H9 (cell line): Measurements from ENCODE around the gene CIB4. TPM values are rescaled to one million over a fixed set of nuclear protein-coding genes. Genes with fewer than 3 reads are reported as not detected.

Experiments
- DNase-seq: peaks from one replicate; pipeline ENCODE4 v3.0.0-alpha.2; 2017
- H2AFZ ChIP-seq: one replicate; pipeline ENCODE4 v1.6.1; 2013; ENCODE audit warnings: mild to moderate bottlenecking, low read length, control low read depth, moderate library complexity
- H2AK5ac ChIP-seq: 2 replicates; pipeline ENCODE4 v1.6.1; 2013; ENCODE audit warnings: low read length, control low read depth, mixed read lengths; ENCODE audit not compliant: insufficient read length
- H2BK120ac ChIP-seq: one replicate; pipeline ENCODE4 v1.6.1; 2013; ENCODE audit warnings: low read depth, mild to moderate bottlenecking, low read length, control low read depth, inconsistent platforms; ENCODE audit not compliant: poor library complexity, severe bottlenecking
- H2BK12ac ChIP-seq: 2 replicates; pipeline ENCODE4 v1.6.1; 2013; ENCODE audit warnings: low read length, control low read depth, mixed read lengths, low read depth; ENCODE audit not compliant: insufficient read length
- H2BK15ac ChIP-seq: 2 replicates; pipeline ENCODE4 v1.6.1; 2013; ENCODE audit warnings: low read depth, low read length, control low read depth
- H2BK20ac ChIP-seq: one replicate; pipeline ENCODE4 v1.6.1; 2013; ENCODE audit warnings: low read depth, mild to moderate bottlenecking, low read length, control low read depth, inconsistent platforms; ENCODE audit not compliant: poor library complexity, severe bottlenecking
- H2BK5ac ChIP-seq: 2 replicates; pipeline ENCODE4 v1.6.1; 2013; ENCODE audit warnings: low read length, control low read depth, mixed read lengths; ENCODE audit not compliant: insufficient read length
- H3K14ac ChIP-seq: 2 replicates; pipeline ENCODE4 v1.6.1; 2013; ENCODE audit warnings: low read length, control low read depth; ENCODE audit not compliant: insufficient read depth
- H3K18ac ChIP-seq: 2 replicates; pipeline ENCODE4 v1.6.1; 2013; ENCODE audit warnings: low read depth, mild to moderate bottlenecking, mixed read lengths, low read length, control low read depth; ENCODE audit not compliant: insufficient read length
- H3K23ac ChIP-seq: 2 replicates; pipeline ENCODE4 v1.6.1; 2013; ENCODE audit warnings: low read length, control low read depth, mixed read lengths, low read depth; ENCODE audit not compliant: insufficient read length
- H3K23me2 ChIP-seq: 2 replicates; pipeline ENCODE4 v1.6.1; 2013; ENCODE audit warnings: low read depth, mild to moderate bottlenecking, mixed read lengths, low read length, control low read depth; ENCODE audit not compliant: insufficient read length, poor library complexity, severe bottlenecking
- H3K27ac ChIP-seq: 2 replicates; pipeline ENCODE4 v1.5.1; 2013; ENCODE audit warnings: low read length, control low read depth, mixed read lengths, low read depth; ENCODE audit not compliant: insufficient read length
- H3K27me3 ChIP-seq: 2 replicates; pipeline ENCODE4 v1.6.1; 2013; ENCODE audit warnings: low read length, control low read depth, inconsistent platforms; ENCODE audit not compliant: insufficient read depth
- H3K4ac ChIP-seq: 2 replicates; pipeline ENCODE4 v1.6.1; 2013; ENCODE audit warnings: low read depth, mild to moderate bottlenecking, control low read depth, inconsistent platforms, low read length, moderate library complexity
- H3K4me1 ChIP-seq: 2 replicates; pipeline ENCODE4 v1.6.1; 2013; ENCODE audit warnings: low read length, control low read depth, inconsistent platforms; ENCODE audit not compliant: insufficient read depth
- H3K4me2 ChIP-seq: 2 replicates; pipeline ENCODE4 v1.6.1; 2013; ENCODE audit warnings: low read length, control low read depth, mixed read lengths; ENCODE audit not compliant: insufficient read length, insufficient read depth
- H3K56ac ChIP-seq: 2 replicates; pipeline ENCODE4 v1.6.1; 2013; ENCODE audit warnings: low read depth, mild to moderate bottlenecking, mixed read lengths, low read length, control low read depth; ENCODE audit not compliant: insufficient read length
- H3K79me1 ChIP-seq: 2 replicates; pipeline ENCODE4 v1.6.1; 2013; ENCODE audit warnings: low read depth, mild to moderate bottlenecking, moderate library complexity, low read length, control low read depth, inconsistent platforms; ENCODE audit not compliant: insufficient read depth, poor library complexity, severe bottlenecking
- H3K79me2 ChIP-seq: 2 replicates; pipeline ENCODE4 v1.6.1; 2013; ENCODE audit warnings: low read length, control low read depth, inconsistent platforms; ENCODE audit not compliant: insufficient read depth
- H3K9ac ChIP-seq: 2 replicates; pipeline ENCODE4 v1.6.1; 2013; ENCODE audit warnings: low read length, control low read depth, mixed read lengths; ENCODE audit not compliant: insufficient read length; ENCODE audit errors: extremely low read depth
- H3K9me3 ChIP-seq: one replicate; pipeline ENCODE4 v1.6.1; 2013; ENCODE audit warnings: low read depth, low read length, inconsistent platforms; ENCODE audit not compliant: control insufficient read depth
- H3T11ph ChIP-seq: one replicate; pipeline ENCODE4 v1.6.1; 2013; ENCODE audit warnings: mild to moderate bottlenecking, low read length, control low read depth, inconsistent platforms
- H4K20me1 ChIP-seq: one replicate; pipeline ENCODE4 v1.6.1; 2013; ENCODE audit not compliant: control insufficient read depth, insufficient read length, insufficient read depth
- H4K5ac ChIP-seq: 2 replicates; pipeline ENCODE4 v1.6.1; 2013; ENCODE audit warnings: low read depth, mild to moderate bottlenecking, mixed read lengths, low read length, control low read depth; ENCODE audit not compliant: insufficient read length
- H4K8ac ChIP-seq: replicated peaks from 2 replicates; pipeline ENCODE4 v1.6.1; 2013; ENCODE audit warnings: low read length, control low read depth, mixed read lengths, low read depth; ENCODE audit not compliant: insufficient read length
- H4K91ac ChIP-seq: 2 replicates; pipeline ENCODE4 v1.6.1; 2013; ENCODE audit warnings: low read depth, mild to moderate bottlenecking, moderate library complexity, mixed read lengths, low read length, control low read depth; ENCODE audit not compliant: insufficient read length
- H3K27ac Mint-ChIP-seq, 3 experiments: 2 replicates in 2 of 3; 3 replicates in 1 of 3; pipeline ENCODE4 v1.8.0; 2020 to 2021; ENCODE audit warnings: mixed read lengths in 3 of 3, mild to moderate bottlenecking in 1 of 3, moderate library complexity in 1 of 3
- H3K27me3 Mint-ChIP-seq: 2 replicates; pipeline ENCODE4 v1.8.0; 2021; ENCODE audit warnings: low read depth, mild to moderate bottlenecking, moderate library complexity, mixed read lengths
- H3K36me3 Mint-ChIP-seq, 3 experiments: 2 replicates in 2 of 3; 3 replicates in 1 of 3; pipeline ENCODE4 v1.8.0; 2020 to 2021; ENCODE audit warnings: low read depth in 3 of 3, mixed read lengths in 3 of 3; ENCODE audit not compliant: insufficient read depth in 1 of 3
- H3K4me1 Mint-ChIP-seq, 2 experiments: 2 replicates each; pipeline ENCODE4 v1.8.0; 2020; ENCODE audit warnings: mixed read lengths in 2 of 2
- H3K4me3 Mint-ChIP-seq, 2 experiments: 2 replicates in 1 of 2; 3 replicates in 1 of 2; pipeline ENCODE4 v1.8.0; 2020 to 2021; ENCODE audit warnings: mild to moderate bottlenecking in 2 of 2, mixed read lengths in 2 of 2, moderate library complexity in 1 of 2
- H3K9me3 Mint-ChIP-seq, 2 experiments: 2 replicates in 1 of 2; 3 replicates in 1 of 2; pipeline ENCODE4 v1.8.0; 2020; ENCODE audit warnings: mild to moderate bottlenecking in 2 of 2, mixed read lengths in 2 of 2, moderate library complexity in 1 of 2
- CTCF ChIP-seq: fragments of 200-600 bp; sonication (generic); conservative IDR thresholded peaks from 3 replicates; pipeline ENCODE4 v1.8.0; 2021; ENCODE audit warnings: antibody characterized with exemption, mild to moderate bottlenecking
- WGBS: extraction: QIAGEN DNeasy Blood & Tissue Kit; methylation state at CpG from one replicate; pipeline ENCODE4 v1.1.7; 2013; ENCODE audit warnings: missing lambda C conversion rate, low lambda C conversion rate, mixed read lengths; ENCODE audit not compliant: insufficient read length; ENCODE audit errors: extremely low coverage; 5-methylcytosine and 5-hydroxymethylcytosine counted together
- total RNA-seq: library from RNA; stranded (reverse); gene quantifications from 2 replicates; pipeline ENCODE4 v1.2.1, GENCODE V29; 2021

CIB4 gene
- total RNA-seq, 1 experiment from 2014 or later = not detected

- Histone ChIP-seq H3K27ac (no peak overlapping the region), H3K4me1 (peaks cover 7% of the 10 kb centered on the region; the same call in 1 of the 2 replicates), H2AFZ (no peak overlapping the region), H3K4me2 (no peak overlapping the region), H2BK15ac (no peak overlapping the region), H3K9ac (no peak overlapping the region), H3K23me2 (no peaks in the 10 kb centered on the region), H4K20me1 (no peaks in the 10 kb centered on the region), H3K79me2 (no peaks in the 10 kb centered on the region), H3K79me1 (no peaks in the 10 kb centered on the region), H3K27me3 (no peaks in the 10 kb centered on the region), H3T11ph (no peak overlapping the region), H3K18ac (no peak overlapping the region), H4K8ac (no peak overlapping the region), H2BK12ac (no peak overlapping the region), H2BK5ac (no peak overlapping the region), H4K91ac (no peak overlapping the region), H3K4ac (no peak overlapping the region), H2AK5ac (no peak overlapping the region), H3K14ac (no peak overlapping the region), H3K9me3 (no peaks in the 10 kb centered on the region), H2BK20ac (no peak overlapping the region), H2BK120ac (no peak overlapping the region), H4K5ac (no peak overlapping the region), H3K23ac (no peak overlapping the region), H3K56ac (no peak overlapping the region)
- H3K27me3 Mint-ChIP-seq = peaks cover 62% of the 10 kb centered on the region
- peaks cover 44 to 57% of the 10 kb centered on the region in 2 experiments for H3K4me1 Mint-ChIP-seq
- H3K4me3 Mint-ChIP-seq = no peak overlapping the region
- WGBS = no CpG with 5 or more reads among the region's 8 CpGs
- H3K9me3 Mint-ChIP-seq = no peaks in the 10 kb centered on the region
- TF ChIP-seq CTCF = no peak
- DNase-seq = no peak
- no peak overlapping the region for H3K27ac Mint-ChIP-seq
- no peaks in the 10 kb centered on the region for H3K36me3 Mint-ChIP-seq
Observed at GRCh38 chr2:26572591-26572990, 68.6 kb downstream of the CIB4 start.
